A172 (cell line): ENCODE data around the gene GIMAP7. TPM values are rescaled to one million over a fixed set of nuclear protein-coding genes. Genes with fewer than 3 reads are reported as not detected.

Experiments
- total RNA-seq: library from RNA; depleted of rRNA; stranded (reverse); fragments of >200 nt; shearing (Covaris generic); gene quantifications from 2 replicates; pipeline ENCODE4 v1.2.3, GENCODE V29; 2014; rRNA removed

Gene GIMAP7
- total RNA-seq, 1 experiment from 2014 or later, result not detected

Other genes with a start within 250 kb of the GIMAP7 start
- 0.67 TPM in 1 of 2 replicates, not detected in the other for gene LRRC61, start 191.5 kb upstream of the GIMAP7 start, total RNA-seq
- 0.88 and 2.8 TPM in 2 replicates for gene ACTR3C, start 191.3 kb upstream of the GIMAP7 start, total RNA-seq
- gene RARRES2, start 173.2 kb upstream of the GIMAP7 start, total RNA-seq, result 48.7 and 50.4 TPM in 2 replicates
- gene REPIN1, start 146.1 kb upstream of the GIMAP7 start, total RNA-seq, result 237 and 258 TPM in 2 replicates
- 5.7 and 11.1 TPM in 2 replicates for gene ZNF775, start 135.5 kb upstream of the GIMAP7 start, total RNA-seq
- gene GIMAP8, start 64.2 kb upstream of the GIMAP7 start, total RNA-seq, result not detected in 2 replicates
- gene GIMAP4, start 52.5 kb downstream of the GIMAP7 start, total RNA-seq, result not detected in 2 replicates
- gene GIMAP6, start 117.5 kb downstream of the GIMAP7 start, total RNA-seq, result not detected in 2 replicates
- gene GIMAP2, start 170.8 kb downstream of the GIMAP7 start, total RNA-seq, result 3.0 and 7.5 TPM in 2 replicates
- gene GIMAP1, start 201.7 kb downstream of the GIMAP7 start, total RNA-seq, result not detected in 2 replicates
- not detected in 2 replicates for gene GIMAP5, start 222.5 kb downstream of the GIMAP7 start, total RNA-seq